Fibroblast of skin of right biceps (primary cell): ENCODE data around the gene APOBEC2.
"Not testable (repeated sequence)": the region's sequence is repeated elsewhere in the genome, so short reads cannot be mapped to it uniquely, and the experiment has no call there.

Source experiments
- DNase-seq: peaks from one replicate; pipeline ENCODE4 v3.0.0-alpha.2; 2013

Gene APOBEC2

GRCh38 chr6:41053041-41053440, at the start of gene APOBEC2:
TSS of gene APOBEC2 (plus strand) at chr6:41053202. CDS start at chr6:41053348, 146 bp downstream.
- DNase-seq, result no peak

GRCh38 chr6:41006217-41006616, 46.8 kb upstream of the APOBEC2 start:
- DNase-seq, result peak; percentile 46

GRCh38 chr6:41006980-41007379, 46.0 kb upstream of the APOBEC2 start:
- DNase-seq, result not testable (repeated sequence)

GRCh38 chr6:41008011-41008410, 45.0 kb upstream of the APOBEC2 start:
- no peak for DNase-seq

GRCh38 chr6:41009669-41010068, 43.3 kb upstream of the APOBEC2 start:
- DNase-seq, result no peak

- DNase-seq, result no peak
Observed at GRCh38 chr6:41011673-41012072, 41.3 kb upstream of the APOBEC2 start.

- DNase-seq, result no peak
Observed at GRCh38 chr6:41013466-41014153, 39.4 kb upstream of the APOBEC2 start.

GRCh38 chr6:41014780-41015179, 38.2 kb upstream of the APOBEC2 start:
- no peak for DNase-seq

GRCh38 chr6:41015860-41016259, 37.1 kb upstream of the APOBEC2 start:
- DNase-seq, result not testable (repeated sequence)

GRCh38 chr6:41017663-41018062, 35.3 kb upstream of the APOBEC2 start:
- no peak for DNase-seq

GRCh38 chr6:41021832-41022231, 31.2 kb upstream of the APOBEC2 start:
- DNase-seq, result peak; percentile 68

- DNase-seq, result peak; percentile 16
Observed at GRCh38 chr6:41022294-41022693, 30.7 kb upstream of the APOBEC2 start.

- DNase-seq, result no peak
Observed at GRCh38 chr6:41023114-41023513, 29.9 kb upstream of the APOBEC2 start.

GRCh38 chr6:41025966-41026530, 27.0 kb upstream of the APOBEC2 start:
- DNase-seq, result no peak

GRCh38 chr6:41027241-41027640, 25.8 kb upstream of the APOBEC2 start:
- DNase-seq, result no peak

- peak; percentile 72 for DNase-seq
Observed at GRCh38 chr6:41027799-41028560, 25.0 kb upstream of the APOBEC2 start.

- DNase-seq, result no peak
Observed at GRCh38 chr6:41028561-41029412, 24.2 kb upstream of the APOBEC2 start.

GRCh38 chr6:41032830-41033229, 20.2 kb upstream of the APOBEC2 start:
- no peak for DNase-seq

GRCh38 chr6:41033776-41034175, 19.2 kb upstream of the APOBEC2 start:
- no peak for DNase-seq

GRCh38 chr6:41036186-41036585, 16.8 kb upstream of the APOBEC2 start:
- no peak for DNase-seq

GRCh38 chr6:41036601-41037000, 16.4 kb upstream of the APOBEC2 start:
- DNase-seq, result no peak

GRCh38 chr6:41037107-41037900, 15.7 kb upstream of the APOBEC2 start:
- DNase-seq, result peak; percentile 11
